Measurements from ENCODE around the gene HOXD11. TPM values are rescaled to one million over a fixed set of nuclear protein-coding genes. Genes with fewer than 3 reads are reported as not detected.
A peak's percentile ranks its signal among the peaks of the same experiment; 100 is the strongest.

The HOXD11 gene
- total RNA-seq, 1 donor from 2014 or later: not detected

GRCh38 chr2:176093145-176093897, 13.8 kb upstream of the HOXD11 start:
- DNase-seq (ENCODE audit: low read depth in 2 of 2): peak in 1 of 2 donors; percentile 53

DNA sequence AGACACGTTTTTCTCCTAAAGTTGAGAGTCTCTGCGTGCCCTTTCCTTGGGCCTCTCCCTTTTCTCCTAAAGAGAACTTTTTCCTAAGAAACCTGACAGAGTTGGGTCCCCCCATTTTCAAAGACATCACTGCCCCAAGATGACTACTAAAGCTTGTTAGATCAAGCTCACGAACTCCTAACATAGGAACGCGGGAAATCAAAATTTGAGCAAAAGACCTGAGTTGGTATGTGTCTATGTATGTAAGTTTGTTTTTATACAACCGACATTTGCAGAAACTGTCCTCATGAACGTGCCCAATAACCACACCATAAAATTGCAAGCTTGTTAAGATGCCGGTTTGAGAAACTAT, 13.2 kb upstream of the HOXD11 start:
- DNase-seq (ENCODE audit: low read depth in 2 of 2): no peak

DNA sequence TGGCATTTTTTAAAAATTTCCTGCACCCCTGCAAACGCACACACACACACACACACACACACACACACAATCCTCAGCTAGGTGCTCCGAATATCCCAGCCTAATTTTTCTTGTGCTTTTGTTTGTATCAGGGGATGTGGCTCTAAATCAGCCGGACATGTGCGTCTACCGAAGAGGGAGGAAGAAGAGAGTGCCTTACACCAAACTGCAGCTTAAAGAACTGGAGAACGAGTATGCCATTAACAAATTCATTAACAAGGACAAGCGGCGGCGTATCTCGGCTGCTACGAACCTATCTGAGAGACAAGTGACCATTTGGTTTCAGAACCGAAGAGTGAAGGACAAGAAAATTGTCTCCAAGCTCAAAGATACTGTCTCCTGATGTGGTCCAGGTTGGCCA, 12.7 kb upstream of the HOXD11 start:
- DNase-seq (ENCODE audit: low read depth in 2 of 2): no peak

GRCh38 chr2:176095421-176095820, 11.7 kb upstream of the HOXD11 start:
- no peak for DNase-seq (ENCODE audit: low read depth in 2 of 2)

GRCh38 chr2:176096243-176096985, 10.7 kb upstream of the HOXD11 start:
- peak in 1 of 2 donors; percentile 45 for DNase-seq (ENCODE audit: low read depth in 2 of 2)

- DNase-seq (ENCODE audit: low read depth in 2 of 2): peak; percentile 73 to 82
These were observed 9.9 kb upstream of the HOXD11 start for GRCh38 chr2:176096986-176097819.

DNA sequence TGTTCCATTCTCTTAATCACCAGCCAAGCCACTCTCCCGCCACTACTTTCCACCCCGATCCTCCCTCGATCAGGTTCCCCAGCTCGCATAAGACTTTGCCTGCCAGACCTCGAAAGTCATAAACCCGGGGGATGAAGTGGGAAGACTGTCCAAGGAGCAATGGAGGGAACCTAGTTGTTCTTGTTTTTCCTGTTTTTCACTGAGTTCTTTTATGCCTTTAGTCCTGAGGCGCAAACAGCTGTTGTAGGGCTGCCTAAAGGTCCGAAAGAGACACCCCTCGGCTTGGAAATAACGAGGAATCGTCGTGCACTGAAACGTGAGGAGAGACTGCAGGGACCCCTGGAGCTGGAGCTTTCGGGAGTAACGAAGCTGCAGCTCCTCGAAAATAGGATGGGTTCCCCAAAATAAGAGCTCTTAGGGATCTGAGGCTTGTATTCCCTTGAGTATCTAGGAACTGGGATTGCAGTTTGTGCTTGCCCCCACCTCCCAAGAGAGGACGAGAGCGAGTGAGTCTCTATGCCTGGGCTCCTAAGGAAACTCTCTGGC, 9.2 kb upstream of the HOXD11 start:
- DNase-seq (ENCODE audit: low read depth in 2 of 2): no peak

DNA sequence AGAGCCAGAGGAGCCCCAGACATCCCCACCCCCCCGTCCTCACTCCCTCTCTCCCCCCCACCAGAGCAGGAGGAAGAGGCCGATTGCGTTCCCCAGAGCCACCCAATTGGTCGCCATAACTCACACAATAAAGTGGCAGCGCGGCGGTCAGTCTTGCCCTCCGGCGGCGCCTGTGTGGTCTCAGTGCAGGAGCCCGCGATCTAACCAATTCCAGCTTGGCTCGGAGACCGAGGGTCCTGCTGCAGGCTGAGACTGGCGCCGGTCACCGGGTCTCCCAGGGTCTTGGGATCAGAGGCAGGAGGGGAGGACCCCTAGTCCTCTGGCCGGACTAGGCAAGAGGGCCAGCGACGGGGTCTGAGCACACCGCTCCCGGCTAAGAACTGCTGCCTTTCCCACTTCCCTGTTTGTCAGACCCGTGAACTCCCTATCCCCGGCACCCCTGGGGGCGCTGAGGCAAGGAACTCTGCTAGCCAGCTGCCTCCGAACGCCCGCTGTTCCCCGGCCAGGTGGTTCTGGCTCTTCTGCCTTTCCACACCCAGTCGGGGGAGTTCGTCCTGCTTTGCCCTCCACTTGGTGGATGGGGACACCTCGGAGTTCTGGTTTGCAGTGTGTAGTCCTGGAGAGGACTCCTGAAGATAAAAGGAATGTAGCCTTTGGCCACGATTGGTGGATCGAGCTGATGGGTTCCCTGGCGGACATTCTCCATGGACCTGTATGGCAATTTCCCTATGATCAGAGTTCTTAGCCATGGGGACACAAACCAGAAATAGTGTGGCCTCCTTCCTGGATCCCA, 8.5 kb upstream of the HOXD11 start:
- DNase-seq (ENCODE audit: low read depth in 2 of 2): no peak

- DNase-seq (ENCODE audit: low read depth in 2 of 2): no peak
These were observed 7.8 kb upstream of the HOXD11 start for GRCh38 chr2:176099159-176099727.

DNA sequence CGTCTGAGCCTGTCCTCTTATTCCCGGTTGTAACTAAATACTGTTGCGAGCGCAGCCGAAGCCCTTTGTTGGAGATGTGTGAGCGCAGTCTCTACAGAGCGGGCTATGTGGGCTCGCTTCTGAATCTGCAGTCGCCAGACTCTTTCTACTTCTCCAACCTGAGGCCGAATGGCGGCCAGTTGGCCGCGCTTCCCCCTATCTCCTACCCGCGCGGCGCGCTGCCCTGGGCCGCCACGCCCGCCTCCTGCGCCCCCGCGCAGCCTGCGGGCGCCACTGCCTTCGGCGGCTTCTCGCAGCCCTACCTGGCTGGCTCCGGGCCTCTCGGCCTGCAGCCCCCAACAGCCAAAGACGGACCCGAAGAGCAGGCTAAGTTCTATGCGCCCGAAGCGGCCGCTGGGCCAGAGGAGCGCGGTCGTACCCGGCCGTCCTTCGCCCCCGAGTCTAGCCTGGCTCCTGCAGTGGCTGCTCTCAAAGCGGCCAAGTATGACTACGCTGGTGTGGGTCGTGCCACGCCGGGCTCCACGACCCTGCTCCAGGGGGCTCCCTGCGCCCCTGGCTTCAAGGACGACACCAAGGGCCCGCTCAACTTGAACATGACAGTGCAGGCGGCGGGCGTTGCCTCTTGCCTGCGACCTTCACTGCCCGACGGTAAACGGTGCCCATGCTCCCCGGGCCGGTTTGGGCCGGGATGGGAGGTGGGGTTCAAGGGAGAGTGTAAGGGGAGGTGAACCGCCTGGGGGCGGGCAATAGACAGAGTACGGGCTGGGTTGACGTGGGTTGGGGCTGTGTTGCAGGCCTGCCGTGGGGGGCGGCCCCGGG, 7.1 kb upstream of the HOXD11 start, which contains the start of gene HOXD12:
Gene HOXD12, plus strand, starts transcription at position 68 of the 819 bp plus-strand sequence. Its CDS starts 7 bp downstream, at position 75.
- no peak for DNase-seq (ENCODE audit: low read depth in 2 of 2)

DNA sequence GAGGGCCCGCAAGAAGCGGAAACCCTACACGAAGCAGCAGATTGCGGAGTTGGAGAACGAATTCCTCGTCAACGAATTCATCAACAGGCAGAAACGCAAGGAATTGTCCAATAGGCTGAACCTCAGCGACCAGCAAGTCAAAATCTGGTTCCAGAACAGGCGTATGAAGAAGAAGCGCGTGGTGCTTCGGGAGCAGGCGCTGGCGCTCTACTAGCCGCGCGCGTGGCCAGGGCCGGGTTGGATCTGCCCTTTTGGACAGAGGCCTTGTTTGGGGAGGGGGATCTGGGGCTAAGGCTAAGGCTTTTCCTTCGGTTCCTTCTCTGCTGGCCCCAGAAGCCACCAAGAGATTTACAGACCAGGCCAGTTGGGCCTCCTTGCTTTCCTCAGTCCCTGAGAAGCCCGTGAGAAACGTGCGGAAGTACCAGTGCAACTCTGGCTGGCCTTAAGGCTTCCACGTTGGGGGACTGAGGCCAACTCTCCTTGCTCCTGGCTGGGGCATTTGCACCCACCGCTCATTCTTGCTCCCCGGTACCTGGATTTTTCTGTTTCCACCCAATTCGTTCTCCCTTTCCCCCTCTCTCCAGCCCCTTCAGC, 6.4 kb upstream of the HOXD11 start:
- DNase-seq (ENCODE audit: low read depth in 2 of 2): no peak

DNA sequence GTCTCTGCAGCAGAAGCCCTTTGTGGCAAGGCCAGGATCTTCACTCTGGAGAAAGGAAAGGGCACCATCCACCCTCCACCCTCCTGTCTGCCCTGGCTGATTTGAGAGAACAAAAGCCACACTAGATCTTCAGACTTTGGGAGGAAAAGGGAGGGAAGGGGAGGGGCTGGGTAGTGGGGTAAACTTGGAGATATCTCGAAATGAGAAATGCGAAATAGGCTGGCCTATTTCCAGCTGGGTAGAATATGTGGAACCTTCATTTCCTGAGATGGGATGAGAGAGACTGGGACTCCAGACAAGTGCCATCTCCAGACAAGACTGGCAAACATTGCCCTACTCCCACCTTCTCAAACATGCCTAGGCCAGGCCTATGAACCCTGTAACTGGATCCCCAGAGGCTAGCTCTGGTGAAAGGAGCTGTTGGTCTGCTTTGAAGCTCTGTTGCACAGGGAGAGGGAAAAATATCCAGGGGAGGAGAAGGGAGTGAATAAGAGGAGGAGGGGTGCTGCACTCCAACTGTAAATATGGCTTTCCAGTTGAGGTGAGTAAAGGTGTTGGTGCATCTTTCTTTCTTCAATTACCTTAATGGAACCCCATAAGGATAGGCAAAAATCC, 5.8 kb upstream of the HOXD11 start:
- no peak for DNase-seq (ENCODE audit: low read depth in 2 of 2)

- DNase-seq (ENCODE audit: low read depth in 2 of 2): no peak
These were observed 5.2 kb upstream of the HOXD11 start for GRCh38 chr2:176101842-176102241.

- no peak for DNase-seq (ENCODE audit: low read depth in 2 of 2)
These were observed 4.7 kb upstream of the HOXD11 start for GRCh38 chr2:176102309-176102866.

- DNase-seq (ENCODE audit: low read depth in 2 of 2): no peak
These were observed 3.9 kb upstream of the HOXD11 start for GRCh38 chr2:176103194-176103593.

- no peak for DNase-seq (ENCODE audit: low read depth in 2 of 2)
These were observed 3.3 kb upstream of the HOXD11 start for GRCh38 chr2:176103742-176104315.

DNA sequence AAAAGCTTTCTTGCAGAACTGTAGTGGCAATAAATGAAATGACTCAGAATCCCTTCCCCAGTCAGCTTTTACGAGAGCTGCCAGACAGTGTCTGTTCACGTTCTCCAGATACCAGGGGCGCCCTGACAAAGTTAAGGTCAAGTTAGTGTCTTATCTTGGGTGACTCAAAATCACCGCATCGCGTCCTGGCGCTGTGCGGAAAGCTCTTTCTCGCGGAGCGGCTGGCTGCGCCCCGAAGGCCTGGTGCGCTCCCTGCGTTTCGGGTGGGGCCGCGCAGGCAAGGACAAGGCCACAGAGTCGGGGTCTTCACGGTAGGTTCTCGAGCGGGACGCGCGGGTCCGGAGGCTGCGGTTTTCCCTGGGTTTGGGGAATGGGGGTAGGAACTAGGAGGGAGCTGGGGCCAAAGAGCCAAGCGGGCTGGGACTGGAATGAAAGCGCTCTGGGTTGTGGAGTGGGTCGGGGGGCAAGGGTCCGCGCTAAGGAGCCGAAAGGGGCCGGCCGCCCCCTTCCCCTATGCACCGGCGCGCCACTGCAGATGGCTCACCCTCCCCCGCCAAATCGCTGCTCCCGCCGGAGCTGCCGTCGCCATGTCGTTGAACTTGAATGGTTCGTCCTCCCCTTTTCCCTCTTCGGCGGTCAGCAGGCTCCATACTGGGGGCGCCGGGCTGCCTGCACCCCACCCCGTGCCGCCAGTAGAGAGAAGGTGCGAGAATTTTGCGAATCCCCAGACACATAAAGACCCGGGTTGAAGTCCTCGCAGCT, 2.6 kb upstream of the HOXD11 start:
- DNase-seq (ENCODE audit: low read depth in 2 of 2): no peak
